BJ (cell line): Measurements from ENCODE around the gene PROM2. TPM values are rescaled to one million over a fixed set of nuclear protein-coding genes. Genes with fewer than 3 reads are reported as not detected.

Source experiments
- CTCF ChIA-PET: fragments of 350-600 bp; formaldehyde crosslinking; extraction: SDS; loops from one replicate; lab custom pipeline; 2021; ENCODE audit warnings: antibody characterized with exemption, inconsistent platforms; lab: Yijun Ruan, JAX
- POLR2A ChIA-PET: fragments of 300-600 bp; sonication (Branson Sonifier 250); formaldehyde crosslinking; extraction: SDS; loops from one replicate; lab custom pipeline; 2021; ENCODE audit warnings: antibody characterized with exemption; lab: Charles Lee
- DNase-seq: peaks from one replicate; pipeline ENCODE4 v3.0.0-alpha.2; 2011; ENCODE audit warnings: low read depth
- H3K27me3 ChIP-seq: 2 replicates; pipeline ENCODE4 v1.6.0; 2011; ENCODE audit warnings: low read length; ENCODE audit not compliant: control insufficient read depth, insufficient read depth
- H3K36me3 ChIP-seq: 2 replicates; pipeline ENCODE4 v1.5.1; 2011; ENCODE audit warnings: low read length; ENCODE audit not compliant: control insufficient read depth, insufficient read depth
- H3K4me3 ChIP-seq: 2 replicates; pipeline ENCODE4 v1.5.1; 2011; ENCODE audit warnings: low read depth, mild to moderate bottlenecking, control low read depth, low read length
- polyA plus RNA-seq: library from polyadenylated mRNA; depleted of rRNA; stranded (reverse); fragments of >200 nt; gene quantifications from 2 replicates; pipeline ENCODE4 v1.2.3, GENCODE V29; 2011
- TF ChIP-seq, protein P1 (sequence below): IDR thresholded peaks from 2 replicates; pipeline ENCODE4 v1.5.1; 2011; ENCODE audit warnings: low read depth, mild to moderate bottlenecking, control low read depth, inconsistent platforms, low read length, moderate library complexity; ENCODE audit not compliant: insufficient read depth

Gene PROM2
- polyA plus RNA-seq, 1 experiment: 0.50 TPM

DNA sequence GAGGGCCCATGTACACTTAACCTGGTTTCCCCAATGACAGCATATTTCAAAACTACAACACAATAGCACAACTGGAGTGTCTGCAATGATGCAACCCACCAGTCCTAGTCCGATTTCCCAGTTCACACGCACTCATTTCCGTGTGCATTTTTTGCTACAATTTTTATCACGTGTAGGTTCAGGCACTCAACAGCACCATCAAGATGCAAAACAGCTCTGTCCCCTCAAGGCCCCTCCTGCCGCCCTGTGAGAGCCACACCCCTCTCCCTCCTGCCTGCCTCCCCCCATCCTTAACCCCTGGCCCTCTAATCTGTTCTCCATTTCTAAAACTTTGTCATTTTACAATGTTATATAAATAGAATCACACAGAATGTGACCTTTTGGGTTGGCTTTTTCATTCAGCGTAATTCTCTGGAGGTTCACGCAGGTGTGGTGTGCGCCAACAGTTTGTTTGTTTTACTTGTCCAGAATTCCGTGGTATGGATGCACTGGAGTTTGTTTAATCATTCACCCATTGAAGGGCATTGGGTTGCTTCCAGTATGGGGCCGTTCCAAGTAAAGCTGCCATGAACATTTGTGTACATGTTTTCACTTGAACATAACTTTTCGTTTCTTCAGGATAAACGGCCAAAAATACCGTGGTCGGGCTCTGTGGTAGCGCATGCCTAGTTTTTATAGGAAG, 31.3 kb downstream of the PROM2 start:
- ChIA-PET CTCF (interaction anchor here (0.5 to 3.4 kb wide), 3 partner anchors 10 to 84 kb away, joined by 3 to 14 read pairs (median 3); no protein-coding TSS in a partner anchor), POLR2A (no interaction called here)
- DNase-seq: no peak
- TF ChIP-seq, protein P1, sequence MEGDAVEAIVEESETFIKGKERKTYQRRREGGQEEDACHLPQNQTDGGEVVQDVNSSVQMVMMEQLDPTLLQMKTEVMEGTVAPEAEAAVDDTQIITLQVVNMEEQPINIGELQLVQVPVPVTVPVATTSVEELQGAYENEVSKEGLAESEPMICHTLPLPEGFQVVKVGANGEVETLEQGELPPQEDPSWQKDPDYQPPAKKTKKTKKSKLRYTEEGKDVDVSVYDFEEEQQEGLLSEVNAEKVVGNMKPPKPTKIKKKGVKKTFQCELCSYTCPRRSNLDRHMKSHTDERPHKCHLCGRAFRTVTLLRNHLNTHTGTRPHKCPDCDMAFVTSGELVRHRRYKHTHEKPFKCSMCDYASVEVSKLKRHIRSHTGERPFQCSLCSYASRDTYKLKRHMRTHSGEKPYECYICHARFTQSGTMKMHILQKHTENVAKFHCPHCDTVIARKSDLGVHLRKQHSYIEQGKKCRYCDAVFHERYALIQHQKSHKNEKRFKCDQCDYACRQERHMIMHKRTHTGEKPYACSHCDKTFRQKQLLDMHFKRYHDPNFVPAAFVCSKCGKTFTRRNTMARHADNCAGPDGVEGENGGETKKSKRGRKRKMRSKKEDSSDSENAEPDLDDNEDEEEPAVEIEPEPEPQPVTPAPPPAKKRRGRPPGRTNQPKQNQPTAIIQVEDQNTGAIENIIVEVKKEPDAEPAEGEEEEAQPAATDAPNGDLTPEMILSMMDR: no peak
- peaks cover 5% of the 10 kb centered on the region; the same call in 1 of the 2 replicates for H3K27me3 ChIP-seq
- no peaks in the 10 kb centered on the region for H3K36me3 ChIP-seq
- no peak overlapping the region for H3K4me3 ChIP-seq

DNA sequence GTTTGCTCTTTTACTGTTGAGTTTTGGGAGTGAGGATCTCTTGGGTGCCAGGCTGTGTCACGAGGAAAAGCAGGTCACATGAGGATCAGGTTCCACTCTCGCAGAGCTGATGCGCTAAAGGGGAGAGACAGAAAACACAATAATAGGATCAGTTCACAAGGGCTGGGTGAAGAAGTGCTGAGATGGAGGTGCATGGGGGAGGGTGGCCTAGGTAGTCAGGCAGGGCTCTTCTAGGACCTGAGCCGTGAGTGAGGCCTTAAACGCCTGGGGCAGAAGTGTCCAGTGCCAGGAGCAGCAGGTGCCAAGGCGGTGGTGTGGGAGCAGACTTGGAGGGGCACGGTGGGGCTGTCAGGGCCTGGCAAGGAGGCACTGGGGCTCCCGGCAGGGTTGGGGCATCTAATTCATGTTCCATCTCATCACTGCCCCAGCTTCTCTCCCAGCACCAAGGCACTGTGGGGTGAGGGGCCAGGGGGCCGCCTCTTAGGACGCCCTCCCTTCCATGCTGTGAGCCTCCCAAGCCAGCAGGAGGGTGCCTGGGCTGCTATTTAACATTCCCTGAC, 32.2 kb downstream of the PROM2 start:
- H3K4me3 ChIP-seq: no peak overlapping the region
- peaks cover 5% of the 10 kb centered on the region; the same call in 1 of the 2 replicates for H3K27me3 ChIP-seq
- TF ChIP-seq, protein P1: no peak
- no peak for DNase-seq
- CTCF ChIA-PET: interaction anchor here (0.5 to 3.4 kb wide), 2 partner anchors 75 to 83 kb away, joined by 3 to 14 read pairs; no protein-coding TSS in a partner anchor
- POLR2A ChIA-PET: no interaction called here
- H3K36me3 ChIP-seq: no peaks in the 10 kb centered on the region

DNA sequence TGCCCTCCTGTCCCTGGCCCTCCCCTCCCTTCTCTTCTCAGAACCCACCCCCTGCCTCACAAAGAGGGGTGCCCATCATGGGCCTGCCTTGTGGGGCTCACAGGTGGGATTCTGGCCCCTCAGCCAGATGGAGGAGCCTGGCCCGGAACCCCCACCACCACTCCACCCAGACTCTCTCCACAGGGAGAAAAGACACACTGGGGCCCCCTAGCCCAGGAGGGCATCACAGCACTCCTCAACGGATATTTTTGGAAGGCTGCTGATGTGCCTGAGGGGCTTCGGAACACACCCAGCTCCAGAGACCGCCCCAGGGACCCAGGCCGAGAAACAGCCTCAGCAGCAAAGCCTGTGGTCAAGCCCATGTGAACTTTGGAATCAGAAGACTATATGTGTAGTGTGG, 32.8 kb downstream of the PROM2 start:
- TF ChIP-seq, protein P1: no peak
- POLR2A ChIA-PET: no interaction called here
- no peak for DNase-seq

DNA sequence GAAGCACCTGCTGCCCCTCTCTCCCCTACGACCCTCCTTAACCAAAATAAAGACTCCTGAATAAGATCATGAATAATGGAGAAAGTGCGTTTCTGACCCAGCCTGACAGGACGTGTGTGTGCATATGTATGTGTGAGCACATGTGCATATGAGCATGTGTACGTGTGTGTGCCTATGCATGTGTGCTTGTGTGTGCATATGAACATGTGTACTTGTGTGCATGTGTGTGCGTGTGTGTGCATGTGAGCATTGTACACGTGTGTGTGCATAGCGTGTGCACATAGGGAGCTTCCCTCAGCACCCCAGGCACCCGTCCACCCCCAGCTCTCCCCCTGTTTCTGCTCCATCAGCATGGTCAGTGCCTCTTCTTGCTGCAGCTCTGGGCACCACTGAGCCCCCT, 33.6 kb downstream of the PROM2 start:
- Histone ChIP-seq H3K27me3 (peaks cover 4% of the 10 kb centered on the region; the same call in 1 of the 2 replicates), H3K4me3 (no peak overlapping the region), H3K36me3 (no peaks in the 10 kb centered on the region)
- ChIA-PET CTCF (interaction anchor here (3.4 kb wide), 1 partner anchor 76 kb away, joined by 14 read pairs; no protein-coding TSS in a partner anchor), POLR2A (no interaction called here)
- TF ChIP-seq, protein P1: no peak
- no peak for DNase-seq

More for the DNA sequence above, 32.8 kb downstream of the PROM2 start:
- H3K4me3 ChIP-seq: no peak overlapping the region
- no peaks in the 10 kb centered on the region for H3K36me3 ChIP-seq
- CTCF ChIA-PET: interaction anchor here (3.4 kb wide), 1 partner anchor 76 kb away, joined by 14 read pairs; no protein-coding TSS in a partner anchor
- peaks cover 5% of the 10 kb centered on the region; the same call in 1 of the 2 replicates for H3K27me3 ChIP-seq

DNA sequence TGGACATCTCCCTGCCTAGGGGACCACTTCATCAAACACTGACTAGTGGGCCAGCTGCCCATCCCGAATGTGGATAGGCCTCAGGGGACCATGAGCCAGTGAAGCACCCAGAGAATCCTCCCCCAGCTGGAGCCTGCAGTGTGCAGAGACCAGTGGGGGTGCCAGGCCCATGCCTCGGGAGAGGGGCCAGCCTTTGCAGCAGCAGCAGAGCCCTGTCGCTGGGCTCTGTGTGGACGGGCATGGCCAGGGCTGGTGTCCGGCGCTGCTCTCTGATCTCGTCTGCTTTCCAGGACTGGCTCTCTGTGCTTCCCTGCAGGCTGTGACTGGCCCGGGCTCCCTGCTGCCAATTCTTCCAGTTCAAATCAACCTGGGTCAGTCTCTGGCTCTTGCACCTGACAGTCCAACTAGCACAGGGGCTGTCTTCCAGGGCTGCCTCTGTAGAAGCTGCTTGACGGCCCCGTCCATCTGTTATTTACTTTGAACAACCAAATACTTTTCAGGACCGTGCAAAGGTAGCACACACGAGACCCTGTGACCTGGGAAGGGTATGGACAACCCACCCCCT, 34.3 kb downstream of the PROM2 start:
- CTCF ChIA-PET: no interaction called here
- peaks cover 2% of the 10 kb centered on the region; the same call in 1 of the 2 replicates for H3K27me3 ChIP-seq
- POLR2A ChIA-PET: no interaction called here

More for the DNA sequence above, 34.3 kb downstream of the PROM2 start:
- DNase-seq: no peak
- Histone ChIP-seq H3K36me3 (no peaks in the 10 kb centered on the region), H3K4me3 (no peak overlapping the region)
- TF ChIP-seq, protein P1: no peak
